SK-MEL-5 (cell line): ENCODE measurements around the gene KCNIP3. TPM values are rescaled to one million over a fixed set of nuclear protein-coding genes. Genes with fewer than 3 reads are reported as not detected.

Experiments
- DNase-seq: peaks from one replicate; pipeline ENCODE4 v3.0.0-alpha.2; 2016; ENCODE audit warnings: low read depth, low spot score
- in situ Hi-C: cut with HindIII; loops from 2 replicates; pipeline ENCODE4 v1.10.0; 2016; ENCODE audit warnings: low sequenced_read_pairs, high pct_unique_total_duplicates, low pct_unique_long_range_greater_than_20kb
- total RNA-seq: library from RNA; depleted of rRNA; stranded (reverse); fragments of >200 nt; shearing (Covaris generic); gene quantifications from 2 replicates; pipeline ENCODE4 v1.2.3, GENCODE V29; 2014

The KCNIP3 gene
- total RNA-seq, 1 experiment from 2014 or later, result 18.1 TPM

DNA sequence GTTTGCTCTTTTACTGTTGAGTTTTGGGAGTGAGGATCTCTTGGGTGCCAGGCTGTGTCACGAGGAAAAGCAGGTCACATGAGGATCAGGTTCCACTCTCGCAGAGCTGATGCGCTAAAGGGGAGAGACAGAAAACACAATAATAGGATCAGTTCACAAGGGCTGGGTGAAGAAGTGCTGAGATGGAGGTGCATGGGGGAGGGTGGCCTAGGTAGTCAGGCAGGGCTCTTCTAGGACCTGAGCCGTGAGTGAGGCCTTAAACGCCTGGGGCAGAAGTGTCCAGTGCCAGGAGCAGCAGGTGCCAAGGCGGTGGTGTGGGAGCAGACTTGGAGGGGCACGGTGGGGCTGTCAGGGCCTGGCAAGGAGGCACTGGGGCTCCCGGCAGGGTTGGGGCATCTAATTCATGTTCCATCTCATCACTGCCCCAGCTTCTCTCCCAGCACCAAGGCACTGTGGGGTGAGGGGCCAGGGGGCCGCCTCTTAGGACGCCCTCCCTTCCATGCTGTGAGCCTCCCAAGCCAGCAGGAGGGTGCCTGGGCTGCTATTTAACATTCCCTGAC lies 9.3 kb downstream of the KCNIP3 start:
- in situ Hi-C loops, result no loop called here

DNA sequence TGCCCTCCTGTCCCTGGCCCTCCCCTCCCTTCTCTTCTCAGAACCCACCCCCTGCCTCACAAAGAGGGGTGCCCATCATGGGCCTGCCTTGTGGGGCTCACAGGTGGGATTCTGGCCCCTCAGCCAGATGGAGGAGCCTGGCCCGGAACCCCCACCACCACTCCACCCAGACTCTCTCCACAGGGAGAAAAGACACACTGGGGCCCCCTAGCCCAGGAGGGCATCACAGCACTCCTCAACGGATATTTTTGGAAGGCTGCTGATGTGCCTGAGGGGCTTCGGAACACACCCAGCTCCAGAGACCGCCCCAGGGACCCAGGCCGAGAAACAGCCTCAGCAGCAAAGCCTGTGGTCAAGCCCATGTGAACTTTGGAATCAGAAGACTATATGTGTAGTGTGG lies 9.9 kb downstream of the KCNIP3 start:
- in situ Hi-C loops, result no loop called here
- DNase-seq, result no peak

More for the DNA sequence above, 9.3 kb downstream of the KCNIP3 start:
- DNase-seq, result no peak

DNA sequence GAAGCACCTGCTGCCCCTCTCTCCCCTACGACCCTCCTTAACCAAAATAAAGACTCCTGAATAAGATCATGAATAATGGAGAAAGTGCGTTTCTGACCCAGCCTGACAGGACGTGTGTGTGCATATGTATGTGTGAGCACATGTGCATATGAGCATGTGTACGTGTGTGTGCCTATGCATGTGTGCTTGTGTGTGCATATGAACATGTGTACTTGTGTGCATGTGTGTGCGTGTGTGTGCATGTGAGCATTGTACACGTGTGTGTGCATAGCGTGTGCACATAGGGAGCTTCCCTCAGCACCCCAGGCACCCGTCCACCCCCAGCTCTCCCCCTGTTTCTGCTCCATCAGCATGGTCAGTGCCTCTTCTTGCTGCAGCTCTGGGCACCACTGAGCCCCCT lies 10.7 kb downstream of the KCNIP3 start:
- no peak for DNase-seq
- in situ Hi-C loops, result no loop called here

DNA sequence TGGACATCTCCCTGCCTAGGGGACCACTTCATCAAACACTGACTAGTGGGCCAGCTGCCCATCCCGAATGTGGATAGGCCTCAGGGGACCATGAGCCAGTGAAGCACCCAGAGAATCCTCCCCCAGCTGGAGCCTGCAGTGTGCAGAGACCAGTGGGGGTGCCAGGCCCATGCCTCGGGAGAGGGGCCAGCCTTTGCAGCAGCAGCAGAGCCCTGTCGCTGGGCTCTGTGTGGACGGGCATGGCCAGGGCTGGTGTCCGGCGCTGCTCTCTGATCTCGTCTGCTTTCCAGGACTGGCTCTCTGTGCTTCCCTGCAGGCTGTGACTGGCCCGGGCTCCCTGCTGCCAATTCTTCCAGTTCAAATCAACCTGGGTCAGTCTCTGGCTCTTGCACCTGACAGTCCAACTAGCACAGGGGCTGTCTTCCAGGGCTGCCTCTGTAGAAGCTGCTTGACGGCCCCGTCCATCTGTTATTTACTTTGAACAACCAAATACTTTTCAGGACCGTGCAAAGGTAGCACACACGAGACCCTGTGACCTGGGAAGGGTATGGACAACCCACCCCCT lies 11.4 kb downstream of the KCNIP3 start:
- in situ Hi-C loops, result no loop called here
- no peak for DNase-seq

DNA sequence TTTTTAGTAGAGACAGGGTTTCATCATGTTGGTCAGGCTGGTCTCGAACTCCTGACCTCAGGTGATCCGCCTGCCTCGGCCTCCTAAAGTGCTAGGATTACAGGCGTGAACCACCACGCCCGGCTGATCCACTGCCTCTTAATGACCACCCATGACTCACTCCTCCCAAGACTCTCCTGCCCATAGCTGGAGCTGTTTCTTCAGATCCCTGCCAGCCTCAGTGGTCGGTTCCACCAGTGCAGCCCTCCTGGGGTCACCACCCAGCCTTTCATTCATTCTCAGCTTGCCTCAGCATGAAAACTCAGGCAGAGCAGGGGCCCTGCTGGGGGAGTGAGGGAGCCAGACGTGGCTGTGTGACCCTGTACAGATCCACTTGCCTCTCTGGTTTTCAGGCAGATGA lies 12.5 kb downstream of the KCNIP3 start:
- DNase-seq, result no peak
- in situ Hi-C loops, result no loop called here

DNA sequence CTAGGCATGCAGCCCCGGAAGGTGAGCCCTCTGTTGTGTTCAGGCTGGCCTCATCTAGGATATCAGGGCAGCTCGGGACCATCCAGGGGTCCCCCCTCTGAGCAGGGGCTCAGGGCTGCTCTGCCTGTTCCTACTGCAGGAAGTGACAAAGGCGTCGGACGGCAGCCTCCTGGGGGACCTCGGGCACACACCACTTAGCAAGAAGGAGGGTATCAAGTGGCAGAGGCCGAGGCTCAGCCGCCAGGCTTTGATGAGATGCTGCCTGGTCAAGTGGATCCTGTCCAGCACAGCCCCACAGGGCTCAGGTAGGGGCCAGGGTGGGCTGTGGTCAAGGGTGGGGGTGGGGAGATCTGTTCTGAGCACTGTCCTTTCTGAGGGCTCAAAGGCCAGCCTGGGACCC lies 13.1 kb downstream of the KCNIP3 start:
- no peak for DNase-seq
- in situ Hi-C loops, result no loop called here

DNA sequence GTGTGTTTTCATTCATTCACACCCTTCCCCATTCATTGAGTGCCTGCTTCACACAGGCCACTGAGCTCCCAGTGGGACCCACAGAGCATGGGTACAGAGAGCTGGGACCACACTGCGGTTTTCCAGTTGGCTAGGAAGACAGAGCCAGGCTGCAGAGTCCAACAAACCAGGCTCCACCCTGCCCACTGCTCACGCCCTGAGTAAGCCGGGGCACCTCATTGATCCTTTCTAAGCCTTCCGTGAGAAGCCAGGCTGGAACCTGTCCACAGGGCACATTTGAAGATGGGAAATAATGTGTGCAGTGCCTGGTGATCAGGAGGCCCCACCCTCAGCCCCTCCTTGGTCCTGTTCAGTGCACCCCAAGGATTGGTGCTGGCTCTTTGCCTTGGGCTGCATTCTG lies 13.5 kb downstream of the KCNIP3 start:
- DNase-seq, result no peak
- in situ Hi-C loops, result no loop called here

DNA sequence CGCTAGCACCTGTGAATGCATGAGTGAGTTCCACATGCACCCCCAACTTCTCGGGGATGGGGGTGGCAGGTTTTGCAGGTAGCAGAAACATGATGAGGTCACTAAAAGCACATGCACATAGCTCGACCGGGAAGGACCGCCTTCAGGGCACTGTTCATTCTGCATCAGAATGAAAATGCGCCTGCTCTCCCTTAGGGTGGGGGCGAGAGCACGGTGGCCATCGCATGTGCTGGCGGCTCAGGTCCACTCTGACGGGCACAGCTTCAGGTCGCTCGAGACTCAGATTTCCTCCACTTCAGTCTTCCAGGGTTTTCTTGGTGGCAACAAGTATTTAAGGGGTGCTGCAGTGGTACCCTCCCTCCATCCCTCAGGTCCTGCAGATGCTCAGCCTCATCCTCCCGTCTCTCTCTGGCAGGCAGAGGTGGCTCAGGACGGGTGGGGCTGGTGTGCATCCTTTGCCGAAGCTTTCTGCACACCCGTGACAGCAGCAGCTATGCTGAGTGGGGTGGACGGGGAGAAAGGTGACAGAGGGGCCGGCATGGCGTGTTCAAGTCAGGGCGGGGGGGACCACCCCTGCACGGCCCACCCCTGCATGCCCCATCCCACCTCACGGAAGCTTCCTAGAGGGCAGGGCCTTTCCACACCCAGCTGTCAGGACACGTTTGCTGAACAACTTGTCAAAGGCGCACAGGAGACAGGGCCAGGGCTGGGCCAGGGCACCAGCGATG lies 14.8 kb downstream of the KCNIP3 start:
- in situ Hi-C loops, result no loop called here
- no peak for DNase-seq

DNA sequence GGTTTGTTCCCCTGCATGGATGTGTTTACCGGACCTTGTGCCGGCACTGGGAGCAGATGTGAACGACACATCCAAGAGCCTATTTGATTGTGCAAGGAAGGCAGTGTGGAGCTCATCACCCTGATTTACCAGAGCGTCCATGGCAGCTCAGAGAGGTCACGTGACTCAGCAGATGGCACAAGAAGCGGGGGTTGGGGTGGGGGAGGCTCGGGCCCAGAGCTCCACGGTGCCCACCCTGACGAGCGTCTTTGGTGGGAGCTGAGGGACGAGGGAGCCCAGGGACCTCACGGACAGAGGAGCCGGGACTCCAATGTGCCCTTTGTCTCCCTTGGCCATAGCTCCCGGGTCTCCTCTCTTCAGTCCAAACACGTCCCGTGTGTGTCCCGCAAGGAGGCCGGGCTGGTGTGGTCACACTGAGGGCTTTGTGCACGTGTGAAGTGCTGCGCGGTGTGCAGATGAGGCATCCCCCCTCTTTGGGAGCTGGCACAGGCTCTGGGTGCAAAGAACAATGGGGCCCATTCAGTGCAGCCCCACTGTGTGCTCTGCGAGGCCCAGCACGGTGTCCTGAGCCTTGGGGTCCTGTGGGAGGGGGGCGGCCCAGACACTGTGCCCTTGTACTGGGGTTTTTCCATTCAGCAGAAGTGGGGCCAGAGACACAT lies 15.5 kb downstream of the KCNIP3 start:
- no peak for DNase-seq
- in situ Hi-C loops, result no loop called here

DNA sequence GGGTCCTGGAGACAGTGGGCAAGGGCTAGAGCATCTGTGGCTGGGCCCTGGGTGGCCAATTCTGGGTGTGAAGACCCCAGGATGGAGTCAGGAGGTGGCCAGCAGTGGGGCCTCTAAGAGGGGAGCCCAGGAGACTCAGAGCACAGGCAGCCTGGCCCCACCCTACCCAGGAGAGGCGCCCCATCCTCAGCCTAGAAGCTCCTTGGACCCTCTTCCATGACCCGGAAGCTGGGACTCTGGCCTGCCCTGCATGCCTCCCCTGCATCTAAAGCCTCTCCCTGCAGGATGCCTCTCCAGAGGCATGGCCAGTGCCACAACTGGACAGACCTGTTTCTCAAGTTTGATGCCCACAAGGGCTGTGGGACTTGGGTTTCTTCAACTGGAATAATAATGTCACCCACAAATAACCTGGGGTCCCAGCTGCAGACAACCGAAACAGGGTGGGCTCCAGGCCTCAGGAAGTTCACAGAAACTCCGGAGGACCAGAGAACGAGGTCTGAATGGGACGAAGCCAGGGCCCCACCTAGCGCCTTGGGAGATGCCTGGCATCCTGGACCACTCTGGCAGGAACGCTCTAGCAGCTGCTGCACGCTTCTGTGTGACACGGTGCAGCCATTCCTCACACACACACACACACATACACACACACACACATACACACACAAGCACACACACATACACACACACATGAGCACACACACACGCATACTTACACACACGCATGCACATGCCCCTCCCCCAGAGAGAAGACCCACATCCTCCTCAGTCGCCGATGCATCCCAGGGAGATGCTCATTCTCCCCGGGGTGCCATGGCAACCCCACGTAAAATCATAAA lies 16.4 kb downstream of the KCNIP3 start:
- in situ Hi-C loops, result no loop called here
- no peak for DNase-seq

DNA sequence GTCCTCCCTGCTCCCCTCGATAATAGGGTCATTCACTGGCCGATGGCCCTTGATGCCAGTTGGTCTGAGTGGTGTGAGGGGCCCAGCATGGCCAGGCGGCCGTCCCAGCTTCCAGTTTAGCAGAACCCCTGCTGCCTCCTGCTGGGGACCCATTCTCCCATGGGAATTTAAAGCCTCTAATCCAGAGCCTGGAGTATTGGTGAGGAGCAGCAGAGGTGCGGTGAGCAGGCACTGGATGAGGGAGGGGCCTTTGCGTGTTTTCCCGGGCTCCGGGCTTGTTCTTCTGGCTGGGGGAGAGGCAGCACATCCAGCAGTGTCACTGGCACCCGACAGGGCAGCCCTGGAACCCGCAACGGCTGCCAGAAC lies 17.4 kb downstream of the KCNIP3 start:
- in situ Hi-C loops, result no loop called here
- no peak for DNase-seq

DNA sequence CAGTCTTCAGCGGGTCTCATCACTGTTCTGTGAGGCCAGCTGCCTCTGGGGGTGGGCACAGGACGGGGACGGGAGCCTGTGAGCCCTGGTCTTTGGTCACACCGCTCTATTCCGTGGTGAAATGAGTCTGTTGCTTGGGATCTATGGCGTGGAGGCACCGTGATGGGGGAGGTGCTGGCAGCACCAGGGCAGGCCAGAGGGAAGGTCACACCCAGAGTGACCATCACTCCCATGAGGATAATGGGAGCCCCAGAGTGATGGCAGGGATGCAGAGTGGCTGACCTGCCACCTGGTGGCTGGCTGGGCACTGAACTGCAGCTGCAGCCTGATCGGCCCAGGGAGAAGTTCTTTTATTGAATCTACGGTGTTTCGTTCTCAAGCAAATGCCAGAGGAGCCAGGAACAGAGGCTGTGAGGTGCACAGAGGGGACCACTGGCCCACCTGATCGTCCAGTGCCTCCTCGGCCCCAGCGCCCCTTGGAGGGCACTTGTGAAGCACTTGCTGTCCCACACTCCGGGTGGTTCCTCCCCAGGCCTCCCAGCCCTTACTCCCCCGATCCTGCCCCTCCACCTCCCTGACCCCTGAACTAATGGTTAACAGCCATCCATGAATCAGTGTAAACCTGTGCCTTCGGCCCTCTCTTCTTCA lies 17.9 kb downstream of the KCNIP3 start:
- peak; percentile 61 for DNase-seq
- in situ Hi-C loops, result no loop called here

DNA sequence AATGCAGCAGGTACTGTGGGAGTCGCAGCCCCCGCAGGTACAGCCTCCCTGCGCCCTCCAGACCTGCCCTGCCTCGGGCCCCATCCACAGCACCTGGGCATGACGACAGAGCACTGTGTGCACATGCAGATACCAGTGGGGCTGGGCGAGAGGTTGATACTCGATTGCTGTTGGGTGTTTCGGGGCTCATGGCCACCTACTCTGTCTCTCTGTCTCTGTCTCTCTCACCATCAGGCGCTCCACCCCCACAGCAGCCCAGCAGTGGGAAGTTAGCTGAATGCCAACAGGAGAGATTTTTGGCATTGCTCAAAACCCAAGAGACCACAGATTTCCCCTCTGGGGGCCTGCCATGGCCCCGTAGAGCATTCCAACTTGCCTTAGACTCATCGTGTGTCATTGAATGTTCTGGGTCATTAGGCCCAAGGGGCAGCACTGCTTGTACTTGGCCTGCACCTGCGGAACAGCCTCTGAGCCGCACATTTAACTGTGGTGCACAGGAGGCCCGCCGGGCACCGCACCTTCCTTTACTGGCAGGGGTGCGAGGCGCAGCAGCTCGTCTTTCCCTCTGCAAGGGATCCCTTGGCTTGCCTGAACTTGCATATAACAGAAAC lies 18.8 kb downstream of the KCNIP3 start:
- in situ Hi-C loops, result no loop called here
- no peak for DNase-seq

DNA sequence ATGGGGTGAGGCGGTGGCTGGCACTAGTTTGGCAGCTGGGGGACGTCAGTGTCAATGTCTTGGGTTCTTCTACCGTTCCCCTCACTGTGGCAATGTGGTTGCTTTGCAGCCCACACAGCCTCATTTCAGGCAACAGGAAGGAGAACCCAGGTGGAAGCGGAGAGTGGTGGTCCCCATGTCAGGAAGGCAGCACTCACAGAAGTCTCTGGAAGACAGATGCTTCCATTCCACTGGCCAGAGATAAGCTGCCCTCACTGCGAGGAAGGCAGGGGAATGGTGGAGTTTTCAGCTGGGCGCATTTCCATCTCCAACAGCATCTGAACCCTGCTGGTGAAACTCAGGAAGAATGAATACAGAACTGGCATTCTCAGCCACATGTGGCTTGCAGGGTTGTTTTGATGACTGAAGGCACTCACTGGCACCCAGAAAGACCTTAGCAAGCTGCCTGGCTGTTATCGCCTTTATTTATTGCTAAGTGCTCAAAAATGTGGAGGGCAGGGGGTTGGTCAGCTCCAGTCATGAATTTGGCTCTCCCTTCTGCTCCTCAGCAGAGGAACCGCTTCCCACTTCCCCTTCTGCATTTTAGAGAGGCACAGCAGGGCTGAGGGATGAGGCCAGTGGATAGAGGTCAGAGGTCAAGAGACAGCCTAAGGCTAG lies 19.4 kb downstream of the KCNIP3 start:
- in situ Hi-C loops, result no loop called here

DNA sequence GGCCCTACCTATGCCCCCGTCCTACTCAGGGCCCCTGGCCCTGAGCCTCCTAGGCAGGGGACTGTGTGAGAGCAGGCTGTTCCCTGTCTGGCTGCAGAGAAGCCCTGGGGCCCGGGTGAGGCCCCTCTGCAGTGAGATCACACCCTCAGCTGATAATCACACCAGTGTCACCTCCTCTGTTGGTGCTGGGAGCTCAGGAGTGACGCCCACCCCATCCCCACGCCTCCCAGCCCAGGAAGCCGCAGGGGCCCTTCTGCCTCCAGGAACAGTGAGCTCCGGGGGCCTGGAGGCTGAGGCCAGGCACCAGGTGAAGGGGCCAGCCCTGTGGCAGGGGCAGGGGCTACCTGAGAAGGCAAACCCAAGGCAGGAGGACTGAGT lies 20.0 kb downstream of the KCNIP3 start:
- no peak for DNase-seq
- in situ Hi-C loops, result no loop called here

More for the DNA sequence above, 19.4 kb downstream of the KCNIP3 start:
- no peak for DNase-seq

DNA sequence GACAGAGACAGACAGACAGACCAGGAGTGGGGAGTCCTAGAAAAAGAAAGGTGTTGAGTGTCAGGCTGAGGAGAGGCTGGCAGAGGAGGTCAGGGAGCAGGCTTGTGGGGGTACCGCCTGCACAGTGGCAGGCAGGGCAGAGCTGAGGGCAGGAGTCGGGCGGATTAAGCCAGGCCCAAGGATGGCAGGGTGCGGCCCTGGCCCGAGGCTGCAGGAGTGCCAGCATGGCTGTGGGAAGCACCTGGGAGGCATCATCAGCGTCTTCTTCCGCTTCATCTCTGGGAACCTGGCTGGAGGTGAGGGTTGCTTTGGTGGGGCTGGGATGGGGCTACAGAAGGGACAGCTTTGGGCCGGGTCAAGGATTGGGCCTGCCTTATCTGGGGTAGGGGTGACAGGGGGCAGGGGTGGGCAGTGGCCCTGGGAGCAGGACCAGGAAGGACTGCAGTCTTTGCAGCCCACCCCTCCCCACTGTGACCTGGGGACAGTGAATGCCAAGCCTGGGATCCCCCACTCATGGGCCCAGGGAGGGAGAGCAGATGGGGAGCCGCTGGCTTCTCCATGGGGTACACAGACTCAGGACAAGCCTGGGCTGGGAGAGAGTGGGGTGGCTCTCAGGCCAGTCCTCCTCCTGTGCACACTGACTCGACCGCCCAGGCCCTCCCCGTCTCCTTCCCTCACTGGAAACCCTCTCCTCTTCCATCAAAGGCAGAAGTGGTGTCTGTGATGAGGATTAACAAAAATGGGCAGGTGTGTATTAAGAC lies 20.7 kb downstream of the KCNIP3 start:
- no peak for DNase-seq
- in situ Hi-C loops, result no loop called here
